Measurements from ENCODE around the gene GRPEL2.

Gene GRPEL2

DNA sequence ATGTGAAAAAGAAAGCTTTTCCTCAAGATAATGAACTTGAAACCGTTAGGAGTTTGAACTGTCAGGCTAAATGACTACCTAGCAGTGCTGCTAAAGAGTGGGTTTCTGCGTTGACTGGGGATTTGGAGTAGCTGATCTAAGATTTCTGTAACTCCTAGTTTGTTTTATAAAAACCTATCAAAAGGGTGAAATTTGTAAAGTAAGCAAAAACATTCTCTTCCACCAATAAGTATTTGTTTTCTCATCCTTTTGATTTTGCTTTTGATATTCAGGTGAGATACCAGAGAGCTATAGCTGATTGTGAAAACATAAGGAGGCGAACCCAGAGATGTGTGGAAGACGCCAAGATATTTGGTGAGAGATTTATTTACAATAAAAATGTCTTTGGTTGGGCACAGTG lies 4.1 kb downstream of the GRPEL2 start:
- TF ChIP-seq, protein P1, sequence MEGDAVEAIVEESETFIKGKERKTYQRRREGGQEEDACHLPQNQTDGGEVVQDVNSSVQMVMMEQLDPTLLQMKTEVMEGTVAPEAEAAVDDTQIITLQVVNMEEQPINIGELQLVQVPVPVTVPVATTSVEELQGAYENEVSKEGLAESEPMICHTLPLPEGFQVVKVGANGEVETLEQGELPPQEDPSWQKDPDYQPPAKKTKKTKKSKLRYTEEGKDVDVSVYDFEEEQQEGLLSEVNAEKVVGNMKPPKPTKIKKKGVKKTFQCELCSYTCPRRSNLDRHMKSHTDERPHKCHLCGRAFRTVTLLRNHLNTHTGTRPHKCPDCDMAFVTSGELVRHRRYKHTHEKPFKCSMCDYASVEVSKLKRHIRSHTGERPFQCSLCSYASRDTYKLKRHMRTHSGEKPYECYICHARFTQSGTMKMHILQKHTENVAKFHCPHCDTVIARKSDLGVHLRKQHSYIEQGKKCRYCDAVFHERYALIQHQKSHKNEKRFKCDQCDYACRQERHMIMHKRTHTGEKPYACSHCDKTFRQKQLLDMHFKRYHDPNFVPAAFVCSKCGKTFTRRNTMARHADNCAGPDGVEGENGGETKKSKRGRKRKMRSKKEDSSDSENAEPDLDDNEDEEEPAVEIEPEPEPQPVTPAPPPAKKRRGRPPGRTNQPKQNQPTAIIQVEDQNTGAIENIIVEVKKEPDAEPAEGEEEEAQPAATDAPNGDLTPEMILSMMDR (IDR thresholded peaks at IDR 0.05): no peak

DNA sequence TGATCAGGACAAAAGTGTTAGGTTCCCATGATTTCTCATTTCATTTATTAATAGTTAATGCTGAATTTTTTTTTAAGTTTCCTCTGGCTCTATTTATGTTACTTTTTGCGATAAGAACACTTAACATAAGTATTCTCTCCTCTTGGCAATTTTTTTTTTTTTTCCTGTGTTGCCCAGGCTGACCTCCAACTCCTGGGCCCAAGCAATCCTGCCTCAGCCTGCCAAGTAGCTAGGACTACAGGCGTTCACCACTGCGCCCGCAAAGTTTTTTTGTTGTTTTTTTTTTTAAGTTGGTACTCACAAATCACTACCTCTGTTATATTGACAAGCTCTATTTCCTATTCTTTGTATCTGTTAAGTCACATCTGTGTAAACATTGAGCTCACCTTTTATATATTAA lies 6.9 kb downstream of the GRPEL2 start:
- TF ChIP-seq, protein P1 (IDR thresholded peaks at IDR 0.05): no peak

DNA sequence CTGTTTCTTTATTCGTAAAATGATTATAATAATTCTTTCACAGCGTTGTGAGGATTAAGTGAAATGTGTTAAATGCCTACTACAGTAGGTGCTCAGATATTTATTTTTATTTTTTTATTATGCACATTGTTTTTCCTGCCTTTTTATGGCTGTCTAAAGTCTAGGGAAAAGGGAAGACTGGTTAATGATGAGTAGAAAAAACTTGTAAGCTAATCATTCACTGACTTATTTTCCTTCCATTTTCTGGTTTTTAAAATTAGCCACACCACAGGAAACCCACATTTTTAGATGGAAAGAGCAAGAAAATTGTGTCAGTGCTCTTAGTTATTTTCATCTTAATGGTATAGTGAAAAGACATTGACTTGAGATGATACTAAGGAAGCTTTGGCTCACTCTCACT lies 8.6 kb downstream of the GRPEL2 start:
- TF ChIP-seq, protein P1 (IDR thresholded peaks at IDR 0.05): no peak

DNA sequence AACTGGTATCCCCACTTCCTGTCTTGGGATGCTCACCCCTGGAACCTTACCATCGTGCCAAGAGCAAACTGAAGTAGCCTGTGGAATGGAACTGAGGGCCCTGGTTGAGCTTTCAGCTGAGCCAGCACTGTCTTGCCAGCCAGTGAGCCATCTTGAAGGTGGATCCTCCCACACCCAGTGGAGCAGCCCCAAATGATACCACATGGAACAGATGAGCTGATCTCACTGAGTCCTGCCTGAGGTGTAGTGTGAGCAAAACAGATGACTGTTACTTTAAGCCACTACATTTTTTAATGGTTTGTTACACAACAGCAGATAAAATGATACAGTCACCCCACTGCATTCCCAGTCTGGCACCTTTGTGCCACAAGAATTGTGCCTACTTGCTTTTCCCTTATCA lies 10.4 kb downstream of the GRPEL2 start:
- TF ChIP-seq, protein P1 (IDR thresholded peaks at IDR 0.05): no peak

DNA sequence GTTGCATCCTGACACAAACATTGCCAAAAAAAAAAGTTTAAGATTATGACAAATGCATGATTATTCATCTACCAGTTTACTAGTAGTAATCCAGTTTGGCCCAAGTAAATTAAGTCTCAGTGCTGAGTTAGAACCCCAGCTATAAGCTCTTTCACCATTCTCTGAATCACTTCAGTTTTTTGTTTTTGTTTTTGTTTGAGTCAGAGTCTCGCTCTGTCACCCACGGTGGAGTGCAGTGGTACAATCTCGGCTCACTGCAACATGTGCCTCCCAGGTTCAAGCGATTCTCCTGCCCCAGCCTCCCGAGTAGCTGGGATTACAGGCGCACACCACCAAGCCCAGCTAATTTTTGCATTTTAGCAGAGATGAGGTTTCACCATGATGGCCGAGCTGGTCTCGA lies 11.1 kb downstream of the GRPEL2 start:
- TF ChIP-seq, protein P1 (IDR thresholded peaks at IDR 0.05): no peak

DNA sequence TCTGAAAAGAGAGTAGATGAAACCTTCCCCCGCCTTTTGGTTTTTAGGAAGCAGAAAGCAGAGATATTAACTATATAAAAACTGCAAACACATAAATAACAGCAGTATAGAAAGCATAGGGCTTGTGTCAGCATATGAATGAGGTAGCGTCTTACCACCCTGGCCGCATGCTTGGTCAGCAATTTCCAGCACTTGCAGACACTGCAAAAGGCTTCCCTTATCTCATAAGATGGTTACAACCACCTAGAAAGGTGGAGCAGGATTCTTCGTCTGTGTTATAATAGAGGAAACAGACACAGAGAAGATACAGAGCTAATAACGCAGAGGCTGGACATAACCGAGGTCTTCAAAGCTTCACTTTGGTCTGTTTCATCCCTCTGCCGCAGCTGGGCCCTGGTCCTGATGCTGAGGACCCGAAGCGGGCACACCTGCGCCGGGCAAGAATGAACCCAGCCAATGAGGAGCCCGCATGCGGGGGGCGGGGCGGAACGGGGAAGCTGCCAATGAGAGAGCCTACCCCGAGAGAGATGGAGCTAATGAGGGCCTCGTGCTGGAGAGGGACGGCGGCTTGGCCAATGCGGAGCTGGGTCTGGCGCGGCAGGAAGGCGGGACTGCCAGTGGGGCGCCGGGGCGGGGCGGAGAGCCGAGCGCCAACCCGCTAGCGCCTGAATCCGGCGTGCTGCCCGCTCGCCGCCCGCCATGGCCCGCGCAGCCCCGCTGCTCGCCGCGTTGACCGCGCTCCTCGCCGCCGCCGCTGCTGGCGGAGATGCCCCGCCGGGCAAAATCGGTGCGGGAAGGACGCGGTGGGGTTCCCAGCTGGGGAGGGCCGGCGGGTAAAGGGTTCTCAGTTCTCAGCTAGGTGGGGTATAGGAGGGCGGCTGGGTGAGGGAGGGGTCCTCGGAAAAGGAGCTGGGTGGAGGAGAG lies 12.3 kb downstream of the GRPEL2 start, which contains the start of gene PCYOX1L:
TSS of gene PCYOX1L (plus strand) at position 677 of the 924 bp plus-strand sequence. CDS start at position 700, 23 bp downstream.
- TF ChIP-seq, protein P1 (IDR thresholded peaks at IDR 0.05): no peak

DNA sequence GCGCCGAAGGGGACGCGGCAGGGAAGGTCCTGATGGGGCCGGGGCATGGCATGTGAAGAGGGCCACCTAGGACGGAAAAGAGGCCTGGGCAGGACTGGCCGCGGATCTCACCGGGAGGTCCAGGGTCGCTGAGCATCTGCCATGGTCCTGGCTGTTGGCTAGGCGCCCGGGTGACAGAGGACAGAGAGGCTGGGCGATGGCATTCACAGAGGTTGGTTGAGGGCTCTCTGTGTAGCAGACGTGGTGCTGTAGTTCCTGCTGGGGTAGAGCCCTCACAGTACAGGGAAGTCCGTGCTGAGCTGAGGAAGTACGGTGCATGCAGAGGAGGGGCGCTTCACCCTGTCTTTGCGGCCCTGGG lies 13.0 kb downstream of the GRPEL2 start:
- TF ChIP-seq, protein P1 (IDR thresholded peaks at IDR 0.05): no peak
